A549 (cell line): ENCODE measurements around the gene ATXN7. TPM values are rescaled to one million over a fixed set of nuclear protein-coding genes. Genes with fewer than 3 reads are reported as not detected.

Experiments
- ATAC-seq, 2 experiments: fragments of 200-7000 bp in 1 of 2; fragments of >200 bp in 1 of 2; cut with Nextera tagmentation in 1 of 2; cut with Tn5 transposase in 1 of 2; 3 replicates each; pipeline versions ENCODE4 v1.8.0 to v1.9.1; 2018 to 2020; ENCODE audit warnings: mild to moderate bottlenecking in 1 of 2, moderate library complexity in 1 of 2
- CTCF ChIA-PET: fragments of 300-600 bp; sonication (Branson Sonifier 250); formaldehyde crosslinking; extraction: SDS; loops from one replicate; lab custom pipeline; 2021; ENCODE audit warnings: antibody characterized with exemption, inconsistent platforms; lab: Yijun Ruan, JAX
- POLR2A ChIA-PET: fragments of 350-600 bp; formaldehyde crosslinking; extraction: SDS; loops from one replicate; lab custom pipeline; 2021; ENCODE audit warnings: antibody characterized with exemption, inconsistent platforms; lab: Yijun Ruan, JAX
- DNase-seq, 2 experiments: peaks; one replicate each; pipeline versions ENCODE4 v3.0.0 to v3.0.0-alpha.2; 2011 to 2016; ENCODE audit warnings: low read depth in 1 of 2, low spot score in 1 of 2
- FAIRE-seq: peaks from 2 replicates; lab custom pipeline; 2011; peaks lifted over from hg19 to GRCh38; lab: Jason Lieb, UNC
- H3K27ac ChIP-seq, 2 experiments: fragments of >200 bp; sonication (Bioruptor Twin); formaldehyde crosslinking; 3 replicates each; pipeline ENCODE4 v1.5.1; 2016 to 2017
- H3K4me1 ChIP-seq: fragments of >200 bp; sonication (Bioruptor Twin); formaldehyde crosslinking; 3 replicates; pipeline ENCODE4 v1.6.1; 2016
- H3K4me2 ChIP-seq: fragments of >200 bp; sonication (Bioruptor Twin); formaldehyde crosslinking; 3 replicates; pipeline ENCODE4 v1.6.1; 2016
- H3K4me3 ChIP-seq: fragments of >200 bp; sonication (Bioruptor Twin); formaldehyde crosslinking; 3 replicates; pipeline ENCODE4 v1.5.1; 2016
- H3K9me3 ChIP-seq: fragments of >200 bp; sonication (Bioruptor Twin); formaldehyde crosslinking; 3 replicates; pipeline ENCODE4 v1.6.1; 2016
- ESRRA ChIP-seq: fragments of 150-350 bp; IDR thresholded peaks from 2 replicates; pipeline ENCODE4 v1.6.1; 2014; ENCODE audit warnings: mild to moderate bottlenecking, low read length, borderline replicate concordance
- FOSL2 ChIP-seq, 2 experiments: fragments of 450-650 bp in 1 of 2; fragments of >200 bp in 1 of 2; sonication (Bioruptor Twin) in 1 of 2; formaldehyde crosslinking; IDR thresholded peaks; 2 replicates each; pipeline versions ENCODE4 v1.5.0 to v1.6.1; 2016 to 2020; ENCODE audit warnings: mild to moderate bottlenecking in 1 of 2, moderate library complexity in 1 of 2
- FOXS1 ChIP-seq: fragments of 250-450 bp; sonication (Bioruptor Pico); IDR thresholded peaks from 2 replicates; pipeline ENCODE4 v1.5.0; 2020; ENCODE audit warnings: mild to moderate bottlenecking, moderate library complexity
- HEYL ChIP-seq: fragments of 250-450 bp; sonication (Bioruptor Pico); IDR thresholded peaks from 2 replicates; pipeline ENCODE4 v1.8.0; 2021; ENCODE audit warnings: mild to moderate bottlenecking, moderate library complexity
- HMGXB4 ChIP-seq: fragments of 250-450 bp; sonication (Bioruptor Pico); IDR thresholded peaks from 2 replicates; pipeline ENCODE4 v1.5.0; 2021; ENCODE audit warnings: mild to moderate bottlenecking, moderate library complexity, borderline replicate concordance
- HOXA7 ChIP-seq: fragments of 250-450 bp; sonication (Bioruptor Pico); IDR thresholded peaks from 2 replicates; pipeline ENCODE4 v1.5.0; 2020; ENCODE audit warnings: mild to moderate bottlenecking, moderate library complexity
- HOXB13 ChIP-seq: fragments of 250-450 bp; sonication (Bioruptor Pico); IDR thresholded peaks from 2 replicates; pipeline ENCODE4 v1.5.0; 2020; ENCODE audit warnings: low read depth, mild to moderate bottlenecking, moderate library complexity
- HOXB5 ChIP-seq: fragments of 250-450 bp; sonication (Bioruptor Pico); IDR thresholded peaks from 2 replicates; pipeline ENCODE4 v1.5.0; 2020; ENCODE audit warnings: mild to moderate bottlenecking, moderate library complexity
- JUN ChIP-seq, 2 experiments: fragments of >200 bp; sonication (Bioruptor Twin); formaldehyde crosslinking; IDR thresholded peaks; 2 replicates in 1 of 2; 3 replicates in 1 of 2; pipeline ENCODE4 v1.6.1; 2016 to 2017
- MYC ChIP-seq: IDR thresholded peaks from 2 replicates; pipeline ENCODE4 v1.6.1; 2012; ENCODE audit warnings: mild to moderate bottlenecking, inconsistent platforms, low read length, improper control_type of control experiment, borderline replicate concordance
- NFE2L2 ChIP-seq: fragments of 150-350 bp; conservative IDR thresholded peaks from 2 replicates; pipeline ENCODE4 v1.6.1; 2014; ENCODE audit warnings: low read length
- NPAS2 ChIP-seq: fragments of 250-450 bp; sonication (Bioruptor Pico); IDR thresholded peaks from 2 replicates; pipeline ENCODE4 v1.8.0; 2022; ENCODE audit warnings: mild to moderate bottlenecking, moderate library complexity, borderline replicate concordance
- RAD21 ChIP-seq, 2 experiments: fragments of >200 bp in 1 of 2; sonication (Bioruptor Twin) in 1 of 2; formaldehyde crosslinking in 1 of 2; IDR thresholded peaks in 1 of 2; conservative IDR thresholded peaks in 1 of 2; 2 replicates in 1 of 2; 3 replicates in 1 of 2; pipeline ENCODE4 v1.6.1; 2012 to 2018; ENCODE audit warnings: inconsistent platforms in 1 of 2
- RFX5 ChIP-seq: fragments of 450-650 bp; IDR thresholded peaks from 2 replicates; pipeline ENCODE4 v1.7.1; 2014; ENCODE audit warnings: antibody characterized with exemption, mild to moderate bottlenecking, moderate library complexity
- SREBF2 ChIP-seq: fragments of 450-650 bp; IDR thresholded peaks from 2 replicates; pipeline ENCODE4 v1.6.1; 2014; ENCODE audit warnings: mild to moderate bottlenecking, moderate library complexity
- USF2 ChIP-seq: fragments of 450-650 bp; IDR thresholded peaks from 2 replicates; pipeline ENCODE4 v1.6.1; 2014; ENCODE audit warnings: antibody characterized with exemption
- ZC3H11A ChIP-seq: fragments of 450-650 bp; IDR thresholded peaks from 2 replicates; pipeline ENCODE4 v1.6.1; 2014; ENCODE audit warnings: antibody characterized with exemption, mild to moderate bottlenecking
- ZSCAN20 ChIP-seq: fragments of 250-450 bp; sonication (Bioruptor Pico); IDR thresholded peaks from 2 replicates; pipeline ENCODE4 v1.8.0; 2022; ENCODE audit warnings: mild to moderate bottlenecking, moderate library complexity
- WGBS: methylation state at CpG from one replicate; pipeline ENCODE4 v1.1.6; 2017; ENCODE audit errors: missing lambda C conversion rate; 5-methylcytosine and 5-hydroxymethylcytosine counted together
- polyA plus RNA-seq, 4 experiments: library from polyadenylated mRNA; depleted of rRNA in 3 of 4; stranded (reverse); fragments of >200 nt; fragmentation: RNase III in 1 of 4; extraction: RNeasy Plus Mini Kit Qiagen cat#74134 plus additional on column Dnase treatment in 1 of 4; gene quantifications; 2 replicates in 3 of 4; 3 replicates in 1 of 4; pipeline ENCODE4 v1.2.3, GENCODE V29; 2011 to 2017
- TF ChIP-seq, protein P1 (sequence below): IDR thresholded peaks from 2 replicates; pipeline ENCODE4 v1.6.1; 2012
- TF ChIP-seq, protein P2 (sequence below): IDR thresholded peaks from 2 replicates; pipeline ENCODE4 v1.6.1; 2012; ENCODE audit warnings: low read depth, borderline replicate concordance
- TF ChIP-seq, protein P3 (sequence below): fragments of >200 bp; sonication (Bioruptor Twin); formaldehyde crosslinking; IDR thresholded peaks from 3 replicates; pipeline ENCODE4 v1.6.1; 2016
- TF ChIP-seq, protein P4 (sequence below): fragments of 200-600 bp; sonication (generic); IDR thresholded peaks from 2 replicates; pipeline ENCODE4 v1.6.1; 2016; ENCODE audit warnings: antibody characterized with exemption, mild to moderate bottlenecking, moderate library complexity

The ATXN7 gene
- polyA plus RNA-seq, 2 of the 4 experiments (the other 2 are of a cell fraction) = 5.4 to 7.3 TPM

DNA sequence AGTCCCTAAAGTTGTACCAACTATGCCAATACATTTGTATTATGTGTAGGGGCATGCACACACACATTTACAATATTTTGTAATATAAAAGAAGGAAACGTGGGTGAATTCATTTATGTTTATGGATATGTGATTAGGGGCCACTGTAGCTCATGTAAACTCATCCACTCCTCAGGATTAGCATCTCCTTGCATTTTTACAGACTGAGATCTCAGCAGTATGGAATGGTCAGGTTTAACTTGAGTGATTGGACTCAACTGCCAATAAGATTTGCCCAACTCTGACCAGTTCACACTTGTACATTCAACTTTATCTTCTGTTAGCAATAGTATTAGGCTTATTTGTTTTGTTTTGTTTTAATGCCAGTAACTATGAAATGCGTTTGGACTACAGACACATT, 123.2 kb downstream of the ATXN7 start:
- no peak for TF ChIP-seq HEYL (CRISPR knock-in tag)
- no peak for TF ChIP-seq HOXB5 (CRISPR knock-in tag)
- no peak for TF ChIP-seq FOXS1 (CRISPR knock-in tag)
- TF ChIP-seq MYC = no peak
- TF ChIP-seq RFX5 = no peak
- TF ChIP-seq ZC3H11A = no peak
- TF ChIP-seq ZSCAN20 (CRISPR knock-in tag) = no peak
- no peak for TF ChIP-seq JUN (IDR thresholded peaks at IDR 0.05)
- no peak for TF ChIP-seq NPAS2
- TF ChIP-seq SREBF2 = no peak
- no peak for TF ChIP-seq HOXA7 (CRISPR knock-in tag)
- TF ChIP-seq, protein P1, sequence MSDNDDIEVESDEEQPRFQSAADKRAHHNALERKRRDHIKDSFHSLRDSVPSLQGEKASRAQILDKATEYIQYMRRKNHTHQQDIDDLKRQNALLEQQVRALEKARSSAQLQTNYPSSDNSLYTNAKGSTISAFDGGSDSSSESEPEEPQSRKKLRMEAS = no peak
- no peak for TF ChIP-seq ESRRA
- TF ChIP-seq HOXB13 (CRISPR knock-in tag) = no peak
- TF ChIP-seq FOSL2 (IDR thresholded peaks at IDR 0.05) = no peak
- no peak for TF ChIP-seq FOSL2 (CRISPR knock-in tag; IDR thresholded peaks at IDR 0.05)
- Histone ChIP-seq H3K4me1 (no peaks in the 10 kb centered on the region), H3K4me2 (no peak overlapping the region), H3K9me3 (no peaks in the 10 kb centered on the region), H3K4me3 (no peak overlapping the region), H3K27ac (no peak overlapping the region)
- DNase-seq = no peak
- POLR2A ChIA-PET = no interaction called here
- no peak for FAIRE-seq
- CTCF ChIA-PET = interaction anchor here (1.1 kb wide), 1 partner anchor 15 kb away, joined by 3 read pairs; no protein-coding TSS in a partner anchor
- no peak for ATAC-seq
- WGBS = 76% methylated on average over 2 of the region's 2 CpGs

GRCh38 chr3:63988943-63989342, 125.3 kb downstream of the ATXN7 start:
- ATAC-seq = no peak
- Histone ChIP-seq H3K4me2 (no peak overlapping the region), H3K4me1 (no peaks in the 10 kb centered on the region), H3K27ac (no peak overlapping the region), H3K9me3 (no peaks in the 10 kb centered on the region), H3K4me3 (no peak overlapping the region)
- 96% methylated on average over 4 of the region's 4 CpGs for WGBS
- FAIRE-seq = no peak
- ChIA-PET CTCF (interaction anchor here (0.7 kb wide), 1 partner anchor 958 kb away, joined by 3 read pairs; no protein-coding TSS in a partner anchor), POLR2A (no interaction called here)
- DNase-seq = no peak
- TF ChIP-seq, protein P2, sequence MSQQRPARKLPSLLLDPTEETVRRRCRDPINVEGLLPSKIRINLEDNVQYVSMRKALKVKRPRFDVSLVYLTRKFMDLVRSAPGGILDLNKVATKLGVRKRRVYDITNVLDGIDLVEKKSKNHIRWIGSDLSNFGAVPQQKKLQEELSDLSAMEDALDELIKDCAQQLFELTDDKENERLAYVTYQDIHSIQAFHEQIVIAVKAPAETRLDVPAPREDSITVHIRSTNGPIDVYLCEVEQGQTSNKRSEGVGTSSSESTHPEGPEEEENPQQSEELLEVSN = no peak
- TF ChIP-seq HMGXB4 (CRISPR knock-in tag) (no peak), USF2 (no peak), NFE2L2 (no peak), RAD21 (conservative IDR thresholded peaks at IDR 0.05 in 1 of 2, IDR thresholded peaks at IDR 0.05 in 1 of 2) (no peak)
- TF ChIP-seq, protein P3, sequence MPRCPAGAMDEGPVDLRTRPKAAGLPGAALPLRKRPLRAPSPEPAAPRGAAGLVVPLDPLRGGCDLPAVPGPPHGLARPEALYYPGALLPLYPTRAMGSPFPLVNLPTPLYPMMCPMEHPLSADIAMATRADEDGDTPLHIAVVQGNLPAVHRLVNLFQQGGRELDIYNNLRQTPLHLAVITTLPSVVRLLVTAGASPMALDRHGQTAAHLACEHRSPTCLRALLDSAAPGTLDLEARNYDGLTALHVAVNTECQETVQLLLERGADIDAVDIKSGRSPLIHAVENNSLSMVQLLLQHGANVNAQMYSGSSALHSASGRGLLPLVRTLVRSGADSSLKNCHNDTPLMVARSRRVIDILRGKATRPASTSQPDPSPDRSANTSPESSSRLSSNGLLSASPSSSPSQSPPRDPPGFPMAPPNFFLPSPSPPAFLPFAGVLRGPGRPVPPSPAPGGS = no peak
- TF ChIP-seq, protein P4, sequence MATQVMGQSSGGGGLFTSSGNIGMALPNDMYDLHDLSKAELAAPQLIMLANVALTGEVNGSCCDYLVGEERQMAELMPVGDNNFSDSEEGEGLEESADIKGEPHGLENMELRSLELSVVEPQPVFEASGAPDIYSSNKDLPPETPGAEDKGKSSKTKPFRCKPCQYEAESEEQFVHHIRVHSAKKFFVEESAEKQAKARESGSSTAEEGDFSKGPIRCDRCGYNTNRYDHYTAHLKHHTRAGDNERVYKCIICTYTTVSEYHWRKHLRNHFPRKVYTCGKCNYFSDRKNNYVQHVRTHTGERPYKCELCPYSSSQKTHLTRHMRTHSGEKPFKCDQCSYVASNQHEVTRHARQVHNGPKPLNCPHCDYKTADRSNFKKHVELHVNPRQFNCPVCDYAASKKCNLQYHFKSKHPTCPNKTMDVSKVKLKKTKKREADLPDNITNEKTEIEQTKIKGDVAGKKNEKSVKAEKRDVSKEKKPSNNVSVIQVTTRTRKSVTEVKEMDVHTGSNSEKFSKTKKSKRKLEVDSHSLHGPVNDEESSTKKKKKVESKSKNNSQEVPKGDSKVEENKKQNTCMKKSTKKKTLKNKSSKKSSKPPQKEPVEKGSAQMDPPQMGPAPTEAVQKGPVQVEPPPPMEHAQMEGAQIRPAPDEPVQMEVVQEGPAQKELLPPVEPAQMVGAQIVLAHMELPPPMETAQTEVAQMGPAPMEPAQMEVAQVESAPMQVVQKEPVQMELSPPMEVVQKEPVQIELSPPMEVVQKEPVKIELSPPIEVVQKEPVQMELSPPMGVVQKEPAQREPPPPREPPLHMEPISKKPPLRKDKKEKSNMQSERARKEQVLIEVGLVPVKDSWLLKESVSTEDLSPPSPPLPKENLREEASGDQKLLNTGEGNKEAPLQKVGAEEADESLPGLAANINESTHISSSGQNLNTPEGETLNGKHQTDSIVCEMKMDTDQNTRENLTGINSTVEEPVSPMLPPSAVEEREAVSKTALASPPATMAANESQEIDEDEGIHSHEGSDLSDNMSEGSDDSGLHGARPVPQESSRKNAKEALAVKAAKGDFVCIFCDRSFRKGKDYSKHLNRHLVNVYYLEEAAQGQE = no peak
- TF ChIP-seq, all 56 proteins: peak for 0
